ENCODE results near the gene MRPS18B. TPM values are rescaled to one million over a fixed set of nuclear protein-coding genes. Genes with fewer than 3 reads are reported as not detected.
A peak's percentile ranks its signal among the peaks of the same experiment; 100 is the strongest.

MRPS18B gene
- total RNA-seq, 2 experiments from 2014 or later: 59.0 to 79.6 TPM

DNA sequence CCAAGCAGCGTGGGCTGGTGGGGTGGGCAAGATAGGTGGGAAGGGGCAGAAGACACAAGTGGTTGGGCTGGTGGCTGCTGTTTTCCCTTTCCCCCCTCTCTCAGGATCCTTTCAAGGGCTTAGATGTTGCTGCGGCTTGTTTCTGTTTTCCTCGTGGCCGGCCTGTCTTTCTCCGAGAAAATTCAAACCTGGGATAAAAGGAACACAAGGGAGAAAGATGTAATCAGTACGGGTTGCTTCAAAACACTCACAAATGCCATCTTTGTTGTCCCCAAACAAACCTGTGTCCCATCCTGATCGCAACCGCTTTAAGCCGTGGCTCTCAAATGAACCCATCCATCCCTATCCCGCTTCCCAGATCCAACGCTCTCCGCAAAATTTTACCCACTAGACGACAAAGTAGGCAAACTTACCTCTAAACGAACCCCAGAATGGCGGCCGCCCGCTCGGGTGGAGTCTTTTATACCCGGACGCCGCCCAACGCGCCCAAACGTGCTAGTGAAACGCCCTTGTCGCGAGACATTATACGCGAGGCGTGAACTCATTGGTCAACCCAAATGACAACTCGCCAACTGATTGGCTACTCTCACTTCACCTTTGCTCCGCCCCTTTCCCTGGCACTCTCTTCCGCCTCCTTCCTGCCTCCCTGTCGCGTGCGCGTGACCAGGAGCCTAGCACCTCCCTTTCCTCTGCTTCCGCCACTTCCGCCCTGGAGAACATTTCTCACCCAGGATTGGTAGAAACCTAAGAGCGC is 652 bp upstream of the MRPS18B start, which contains the start of gene PPP1R10:
Gene PPP1R10 (minus strand): TSS at position 433 of the 754 bp plus-strand sequence. CDS start 7,299 bp downstream, outside the sequence.
- H3K9me3 ChIP-seq (ENCODE audit: low read length): no peaks in the 10 kb centered on the region
- CTCF ChIA-PET (ENCODE audit: unreplicated experiment): interaction anchor here (0.6 kb wide), 1 partner anchor 90 kb away, joined by 4 read pairs; no protein-coding TSS in a partner anchor
- POLR2A ChIA-PET: interaction anchor here (0.6 to 1.6 kb wide), 3 partner anchors 32 to 142 kb away, joined by 3 to 4 read pairs (median 4); no protein-coding TSS in a partner anchor
- peak; percentile 100 for DNase-seq (ENCODE audit: low spot score)
- peak within 1 kb of the TSS; percentile 99 for H3K4me2 ChIP-seq (ENCODE audit: low read length)
- peaks cover 37% of the 10 kb centered on the region for H3K4me1 ChIP-seq (ENCODE audit: insufficient read depth, low read length, poor library complexity, severe bottlenecking)
- peak within 1 kb of the TSS; percentile 88 for H3K4me3 ChIP-seq (ENCODE audit: low read depth, low read length, poor library complexity, severe bottlenecking)
- BruUV-seq (replicated peaks): TSS peak; percentile 87
- H4K20me1 ChIP-seq (ENCODE audit: insufficient read depth, low read length): peaks cover 19% of the 10 kb centered on the region; the same call in 1 of the 2 replicates
- H3K79me2 ChIP-seq (ENCODE audit: insufficient read depth, low read depth, low read length): peaks cover 69% of the 10 kb centered on the region
- H2AFZ ChIP-seq (ENCODE audit: low read length): peak within 1 kb of the TSS; percentile 24; the same call in 1 of the 2 replicates
- no peaks in the 10 kb centered on the region for H3K9me2 ChIP-seq (ENCODE audit: insufficient read depth, low read length)
- TF ChIP-seq EZH2phosphoT487 (IDR thresholded peaks at IDR 0.05; ENCODE audit: borderline replicate concordance, low read depth, low read length) (no peak), CTCF (conservative IDR thresholded peaks at IDR 0.05; ENCODE audit: low read length) (no peak)
- H3K36me3 ChIP-seq (ENCODE audit: insufficient read depth, low read length): peaks cover 71% of the 10 kb centered on the region
- peak within 1 kb of the TSS; percentile 91 for H3K27ac ChIP-seq (ENCODE audit: low read depth, low read length, poor library complexity, severe bottlenecking)
- intact Hi-C loops (cut with micrococcal nuclease; ENCODE audit: unreplicated experiment): loop anchor here (1.0 to 5.0 kb wide), 6 partner anchors 30 to 585 kb away; partner anchors contain the start of genes ABCF1, C6orf136, FLOT1 and IER3

DNA sequence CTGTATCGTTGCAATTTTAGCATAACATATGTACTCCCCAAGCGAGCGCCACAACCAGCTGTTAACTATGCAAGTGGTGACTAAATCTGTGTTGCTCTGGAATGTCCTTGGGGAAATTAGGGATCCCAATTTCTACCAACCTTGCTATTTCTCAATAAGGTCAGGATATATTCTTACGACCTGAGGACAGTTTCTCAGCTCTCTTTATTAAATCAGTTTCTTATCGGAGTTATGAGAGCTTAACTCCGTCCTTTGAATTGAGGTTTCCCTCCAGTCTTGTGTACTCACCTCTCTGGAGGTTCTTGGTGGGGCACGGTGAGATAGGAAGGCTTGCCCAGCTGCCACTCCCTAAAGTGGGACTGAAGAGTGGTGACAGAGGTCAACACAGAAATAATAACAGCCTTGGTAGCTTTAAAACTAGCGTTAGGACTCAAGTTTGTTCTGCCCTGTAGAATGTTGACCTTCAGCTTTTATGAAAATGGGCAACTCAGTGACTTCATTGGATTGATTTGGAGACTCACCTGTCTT is 694 bp downstream of the MRPS18B start:
- Histone ChIP-seq H3K4me3 (ENCODE audit: low read depth, low read length, poor library complexity, severe bottlenecking) (peak overlapping the region; percentile 80), H2AFZ (ENCODE audit: low read length) (peak overlapping the region; percentile 24; the same call in 1 of the 2 replicates), H3K4me2 (ENCODE audit: low read length) (peak overlapping the region; percentile 87), H3K4me1 (ENCODE audit: insufficient read depth, low read length, poor library complexity, severe bottlenecking) (peaks cover 25% of the 10 kb centered on the region), H3K9me3 (ENCODE audit: low read length) (no peaks in the 10 kb centered on the region), H4K20me1 (ENCODE audit: insufficient read depth, low read length) (peaks cover 13% of the 10 kb centered on the region; the same call in 1 of the 2 replicates), H3K9me2 (ENCODE audit: insufficient read depth, low read length) (no peaks in the 10 kb centered on the region), H3K36me3 (ENCODE audit: insufficient read depth, low read length) (peaks cover 68% of the 10 kb centered on the region), H3K79me2 (ENCODE audit: insufficient read depth, low read depth, low read length) (peaks cover 57% of the 10 kb centered on the region), H3K27ac (ENCODE audit: low read depth, low read length, poor library complexity, severe bottlenecking) (peak overlapping the region; percentile 72)
- no peak for DNase-seq (ENCODE audit: low spot score)
- intact Hi-C loops (cut with micrococcal nuclease; ENCODE audit: unreplicated experiment): loop anchor here (5.0 kb wide), 3 partner anchors 69 to 584 kb away; partner anchors contain the start of genes FLOT1, IER3 and PPP1R18
- TF ChIP-seq CTCF (conservative IDR thresholded peaks at IDR 0.05; ENCODE audit: low read length): no peak
- no peak for TF ChIP-seq EZH2phosphoT487 (IDR thresholded peaks at IDR 0.05; ENCODE audit: borderline replicate concordance, low read depth, low read length)
- ChIA-PET CTCF (ENCODE audit: unreplicated experiment) (no interaction called here), POLR2A (interaction anchor here (0.5 to 1.7 kb wide), 14 partner anchors 11 to 119 kb away, joined by 3 to 7 read pairs (median 4); partner anchors contain the start of genes ABCF1 and MDC1)
- no TSS peak for BruUV-seq (replicated peaks)

Data from OCI-LY7 (cell line).